Tibial artery (tissue), 4 donors: Measurements from ENCODE around the gene KRTAP5-4.
"Not testable (repeated sequence)": the region's sequence is repeated elsewhere in the genome, so short reads cannot be mapped to it uniquely, and the experiment has no call there.

Experiments used
- DNase-seq, 2 donors: peaks; one replicate each; pipeline ENCODE4 v3.0.0-alpha.2; 2019
- H3K27ac ChIP-seq, 2 donors: fragments of 200-600 bp; sonication (generic) in 1 of 2; 1 replicate in 1 of 2; 2 replicates in 1 of 2; pipeline ENCODE4 v1.5.1; 2018 to 2019; ENCODE audit warnings: mild to moderate bottlenecking in 1 of 2
- H3K27me3 ChIP-seq, 2 donors: fragments of 200-600 bp; sonication (generic) in 1 of 2; one replicate each; pipeline versions ENCODE4 v1.5.1 to v1.6.0; 2016 to 2019
- H3K36me3 ChIP-seq, 3 donors: fragments of 200-600 bp; sonication (generic) in 2 of 3; one replicate each; pipeline ENCODE4 v1.5.1; 2016 to 2019; ENCODE audit warnings: mild to moderate bottlenecking in 2 of 3
- H3K4me1 ChIP-seq, 4 donors: fragments of 200-600 bp; sonication (generic) in 2 of 4; 1 replicate in 3 of 4; 2 replicates in 1 of 4; pipeline ENCODE4 v1.5.1; 2016 to 2019
- H3K4me3 ChIP-seq, 2 donors: fragments of 200-600 bp; sonication (generic) in 1 of 2; 1 replicate in 1 of 2; 2 replicates in 1 of 2; pipeline ENCODE4 v1.5.1; 2018 to 2019; ENCODE audit warnings: mild to moderate bottlenecking in 2 of 2
- H3K9me3 ChIP-seq, 3 donors: fragments of 200-600 bp; sonication (generic) in 1 of 3; one replicate each; pipeline ENCODE4 v1.5.1; 2016 to 2019
- intact Hi-C: fragments of 100-400 bp; cut with DNase I; formaldehyde crosslinking; loops from one replicate; pipeline ENCODE4 v1.15.0; 2023; ENCODE audit warnings: low total_unique reads
- TF ChIP-seq, protein P1 (sequence below), 2 experiments: fragments of 200-600 bp in 1 of 2; fragments of 450-650 bp in 1 of 2; IDR thresholded peaks; one replicate each; pipeline ENCODE4 v1.5.1; 2017 to 2019; ENCODE audit warnings: antibody characterized with exemption in 2 of 2, mild to moderate bottlenecking in 1 of 2, moderate library complexity in 1 of 2

KRTAP5-4 gene

DNA sequence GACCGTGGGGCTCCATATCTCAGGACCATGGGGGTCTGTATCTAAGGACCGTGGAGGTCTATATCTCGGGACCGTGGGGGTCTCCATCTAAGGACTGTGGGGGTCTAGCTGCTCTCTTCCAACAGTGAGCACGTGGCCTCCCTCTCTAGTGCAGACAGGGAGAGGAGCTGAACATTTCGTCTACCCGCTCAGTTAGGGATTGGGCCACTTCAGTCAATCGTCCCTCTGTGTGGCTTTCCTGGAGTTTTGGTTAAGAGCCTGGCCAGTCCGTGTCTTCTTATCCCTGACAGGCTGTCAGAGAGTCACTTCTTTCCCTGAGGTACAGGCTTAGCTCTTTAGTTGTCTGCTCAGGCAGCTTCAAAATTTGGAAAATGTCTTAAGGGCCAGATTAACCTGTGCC, 40.0 kb downstream of the KRTAP5-4 start:
- peak in 1 of 2 donors; percentile 33 for DNase-seq
- H3K27me3 ChIP-seq, result no peaks in the 10 kb centered on the region
- H3K27ac ChIP-seq, result no peak overlapping the region
- no peaks in the 10 kb centered on the region for H3K36me3 ChIP-seq
- no peaks in the 10 kb centered on the region for H3K4me1 ChIP-seq
- intact Hi-C loops, result no loop called here
- TF ChIP-seq, protein P1, sequence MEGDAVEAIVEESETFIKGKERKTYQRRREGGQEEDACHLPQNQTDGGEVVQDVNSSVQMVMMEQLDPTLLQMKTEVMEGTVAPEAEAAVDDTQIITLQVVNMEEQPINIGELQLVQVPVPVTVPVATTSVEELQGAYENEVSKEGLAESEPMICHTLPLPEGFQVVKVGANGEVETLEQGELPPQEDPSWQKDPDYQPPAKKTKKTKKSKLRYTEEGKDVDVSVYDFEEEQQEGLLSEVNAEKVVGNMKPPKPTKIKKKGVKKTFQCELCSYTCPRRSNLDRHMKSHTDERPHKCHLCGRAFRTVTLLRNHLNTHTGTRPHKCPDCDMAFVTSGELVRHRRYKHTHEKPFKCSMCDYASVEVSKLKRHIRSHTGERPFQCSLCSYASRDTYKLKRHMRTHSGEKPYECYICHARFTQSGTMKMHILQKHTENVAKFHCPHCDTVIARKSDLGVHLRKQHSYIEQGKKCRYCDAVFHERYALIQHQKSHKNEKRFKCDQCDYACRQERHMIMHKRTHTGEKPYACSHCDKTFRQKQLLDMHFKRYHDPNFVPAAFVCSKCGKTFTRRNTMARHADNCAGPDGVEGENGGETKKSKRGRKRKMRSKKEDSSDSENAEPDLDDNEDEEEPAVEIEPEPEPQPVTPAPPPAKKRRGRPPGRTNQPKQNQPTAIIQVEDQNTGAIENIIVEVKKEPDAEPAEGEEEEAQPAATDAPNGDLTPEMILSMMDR (IDR thresholded peaks at IDR 0.05), result no peak
- H3K4me3 ChIP-seq, result no peak overlapping the region
- peaks cover 0 to 8% (median 7%) of the 10 kb centered on the region in 3 donors for H3K9me3 ChIP-seq

DNA sequence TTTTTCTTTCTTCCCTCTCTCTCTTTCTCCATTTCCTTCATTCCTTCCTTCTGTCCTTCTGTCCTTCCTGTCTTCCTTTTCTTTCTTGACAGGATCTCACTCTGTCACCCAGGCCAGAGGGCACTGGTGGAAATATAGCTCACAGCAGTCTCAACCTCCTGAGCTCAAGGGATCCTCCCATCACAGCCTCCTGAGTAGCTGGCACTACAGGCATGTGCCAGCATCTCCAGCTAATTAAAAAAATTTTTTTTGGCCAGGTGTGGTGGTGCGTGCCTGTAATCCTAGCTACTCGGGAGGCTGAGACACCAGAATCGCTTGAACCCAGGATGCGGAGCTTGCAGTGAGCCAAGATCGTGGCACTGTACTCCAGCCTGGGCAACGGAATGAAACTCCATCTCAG, 45.1 kb downstream of the KRTAP5-4 start:
- TF ChIP-seq, protein P1 (IDR thresholded peaks at IDR 0.05), result no peak
- H3K9me3 ChIP-seq, result peaks cover 0 to 8% (median 7%) of the 10 kb centered on the region in 3 donors
- intact Hi-C loops, result loop anchor here (10.0 kb wide), 1 partner anchor 122 kb away; no protein-coding TSS in a partner anchor
- no peak overlapping the region for H3K27ac ChIP-seq
- H3K4me3 ChIP-seq, result no peak overlapping the region
- peaks cover 0 to 24% (median 23%) of the 10 kb centered on the region in 4 donors for H3K4me1 ChIP-seq
- no peaks in the 10 kb centered on the region for H3K36me3 ChIP-seq
- H3K27me3 ChIP-seq, result no peaks in the 10 kb centered on the region
- peak in 1 of 2 donors; percentile 45 for DNase-seq

DNA sequence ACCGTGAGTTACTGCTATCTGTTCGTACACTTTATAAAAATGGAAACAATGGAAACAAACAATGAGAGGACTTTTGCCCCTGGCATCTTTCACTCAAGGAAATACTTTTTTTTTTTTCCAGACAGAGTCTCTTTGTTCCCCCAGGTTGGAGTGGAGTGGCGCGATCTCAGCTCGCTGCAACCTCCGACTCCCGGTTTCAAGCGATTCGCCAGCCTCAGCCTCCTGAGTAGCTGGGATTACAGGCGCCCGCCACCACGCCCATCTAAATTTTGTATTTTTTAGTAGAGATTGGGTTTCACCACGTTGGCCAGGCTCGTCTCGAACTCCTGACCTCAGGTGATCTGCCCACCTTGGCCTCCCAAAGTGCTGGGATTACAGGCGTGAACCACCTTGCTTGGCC, 46.2 kb downstream of the KRTAP5-4 start:
- intact Hi-C loops, result loop anchor here (10.0 kb wide), 1 partner anchor 121 kb away; no protein-coding TSS in a partner anchor

DNA sequence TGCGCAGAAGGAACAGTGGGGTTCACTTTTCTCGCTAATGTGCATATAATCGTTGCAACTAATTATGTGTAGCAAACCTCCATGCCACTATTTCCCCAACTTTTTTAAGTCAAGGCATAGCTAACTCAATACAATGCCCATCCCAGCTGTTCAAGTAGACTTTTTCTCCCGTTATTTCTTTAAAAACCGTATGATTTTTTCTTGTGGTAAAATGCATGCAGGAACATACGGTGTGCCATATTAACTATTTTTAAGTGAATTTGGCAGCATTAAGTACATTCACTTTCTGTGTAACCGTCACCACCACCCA, 47.0 kb downstream of the KRTAP5-4 start:
- H3K4me3 ChIP-seq, result no peak overlapping the region
- intact Hi-C loops, result loop anchor here (1.0 to 10.0 kb wide), 2 partner anchors 31 to 120 kb away; no protein-coding TSS in a partner anchor
- H3K27ac ChIP-seq, result no peak overlapping the region
- H3K4me1 ChIP-seq, result peaks cover 0 to 40% (median 38%) of the 10 kb centered on the region in 4 donors
- peaks cover 0 to 8% (median 7%) of the 10 kb centered on the region in 3 donors for H3K9me3 ChIP-seq
- no peaks in the 10 kb centered on the region for H3K36me3 ChIP-seq
- TF ChIP-seq, protein P1 (IDR thresholded peaks at IDR 0.05), result no peak
- DNase-seq, result no peak
- H3K27me3 ChIP-seq, result no peaks in the 10 kb centered on the region

More for the DNA sequence above, 46.2 kb downstream of the KRTAP5-4 start:
- not testable (repeated sequence) for H3K36me3 ChIP-seq, DNase-seq, H3K27me3 ChIP-seq, H3K4me3 ChIP-seq, H3K27ac ChIP-seq, H3K9me3 ChIP-seq
- H3K4me1 ChIP-seq, result peaks cover 0 to 31% (median 30%) of the 10 kb centered on the region in 4 donors

DNA sequence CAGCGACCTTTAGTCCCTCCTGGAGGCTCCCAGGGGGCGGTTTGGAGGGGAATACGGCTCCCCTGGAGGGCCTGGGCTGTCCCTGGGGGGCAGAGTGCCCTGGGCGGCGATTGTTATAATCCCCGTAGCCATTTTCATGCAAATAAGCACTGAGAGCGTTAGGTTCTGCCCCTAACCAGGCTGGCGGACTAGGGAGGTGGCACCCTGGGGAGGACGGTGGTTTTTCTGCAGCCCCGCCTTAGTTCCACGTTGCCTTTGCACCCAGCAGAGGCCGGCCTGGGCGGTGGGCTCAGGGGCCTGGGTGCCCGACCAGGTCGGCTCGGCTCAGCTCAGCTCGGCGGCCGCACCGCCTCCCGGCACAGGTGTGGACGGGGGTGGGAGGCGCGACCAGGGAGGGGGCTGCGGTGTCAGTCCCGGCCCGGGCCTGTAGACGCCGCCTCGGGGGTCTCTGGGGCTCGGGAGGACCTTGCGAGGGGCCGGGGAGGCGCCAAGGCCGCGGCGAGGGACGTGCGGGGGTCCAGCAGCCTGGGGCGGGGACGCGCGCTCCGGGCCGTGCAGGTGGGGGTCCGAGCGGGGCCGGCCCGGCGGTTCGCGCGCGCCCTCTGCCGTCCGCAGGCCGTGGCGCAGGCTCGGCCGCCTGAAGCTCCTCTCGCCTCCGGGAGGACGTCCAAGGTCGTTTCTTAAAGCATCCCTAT, 47.6 kb downstream of the KRTAP5-4 start:
- intact Hi-C loops, result loop anchor here (1.0 to 10.0 kb wide), 2 partner anchors 30 to 120 kb away; no protein-coding TSS in a partner anchor
- peak in 1 of 2 donors; percentile 41 for DNase-seq
- Histone ChIP-seq H3K27me3 (no peaks in the 10 kb centered on the region), H3K36me3 (no peaks in the 10 kb centered on the region), H3K4me3 (peak overlapping the region; percentile 65 to 85), H3K27ac (peak overlapping the region; percentile 78 to 82), H3K9me3 (peaks cover 0 to 8% (median 7%) of the 10 kb centered on the region in 3 donors), H3K4me1 (peaks cover 0 to 44% (median 43%) of the 10 kb centered on the region in 4 donors)
- TF ChIP-seq, protein P1 (IDR thresholded peaks at IDR 0.05), result peak; percentile 80 to 97

DNA sequence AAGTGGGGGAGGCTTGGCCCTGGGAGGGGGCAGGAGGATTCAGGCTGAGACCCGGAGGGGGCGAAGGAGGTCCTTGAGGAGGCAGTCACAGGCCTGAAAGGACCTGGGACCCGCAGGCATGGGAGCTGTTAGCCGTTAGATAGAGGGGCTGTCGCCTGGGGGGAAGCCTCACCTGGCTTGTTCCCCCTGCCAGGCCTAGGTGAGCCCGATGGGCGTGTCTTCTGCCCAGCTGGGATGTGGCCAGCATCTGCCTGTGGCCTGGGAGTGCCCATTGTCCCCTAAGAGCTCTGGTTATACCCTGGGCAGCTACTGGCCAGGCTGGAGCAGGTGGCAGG, 48.1 kb downstream of the KRTAP5-4 start:
- no peaks in the 10 kb centered on the region for H3K36me3 ChIP-seq
- peaks cover 0 to 8% (median 7%) of the 10 kb centered on the region in 3 donors for H3K9me3 ChIP-seq
- DNase-seq, result peak in 1 of 2 donors; percentile 22
- peak overlapping the region; percentile 78 to 82 for H3K27ac ChIP-seq
- intact Hi-C loops, result loop anchor here (1.0 to 10.0 kb wide), 3 partner anchors 27 to 119 kb away; no protein-coding TSS in a partner anchor
- TF ChIP-seq, protein P1 (IDR thresholded peaks at IDR 0.05), result no peak
- peaks cover 0 to 49% (median 45%) of the 10 kb centered on the region in 4 donors for H3K4me1 ChIP-seq
- H3K27me3 ChIP-seq, result no peaks in the 10 kb centered on the region
- H3K4me3 ChIP-seq, result peak overlapping the region; percentile 65 to 85
